ENCODE measurements around the gene INPP5K.

The INPP5K gene

GRCh38 chr17:1469231-1469852 is 47.1 kb downstream of the INPP5K start:
- Histone ChIP-seq H3K4me1 (ENCODE audit: control insufficient read depth in 1 of 2, insufficient read depth in 2 of 2, low read length in 2 of 2) (no peaks in the 10 kb centered on the region), H3K36me3 (ENCODE audit: control insufficient read depth in 1 of 2, insufficient read depth in 2 of 2, low read length in 2 of 2) (peaks cover 11 to 79% of the 10 kb centered on the region in 2 donors), H3K27ac (ENCODE audit: low read length) (no peak overlapping the region), H3K9me3 (ENCODE audit: control insufficient read depth in 1 of 2, low read length in 2 of 2) (no peaks in the 10 kb centered on the region), H3K27me3 (ENCODE audit: low read depth, low read length) (no peaks in the 10 kb centered on the region), H3K4me3 (ENCODE audit: low read depth in 1 of 2, low read length in 2 of 2) (no peak overlapping the region)

DNA sequence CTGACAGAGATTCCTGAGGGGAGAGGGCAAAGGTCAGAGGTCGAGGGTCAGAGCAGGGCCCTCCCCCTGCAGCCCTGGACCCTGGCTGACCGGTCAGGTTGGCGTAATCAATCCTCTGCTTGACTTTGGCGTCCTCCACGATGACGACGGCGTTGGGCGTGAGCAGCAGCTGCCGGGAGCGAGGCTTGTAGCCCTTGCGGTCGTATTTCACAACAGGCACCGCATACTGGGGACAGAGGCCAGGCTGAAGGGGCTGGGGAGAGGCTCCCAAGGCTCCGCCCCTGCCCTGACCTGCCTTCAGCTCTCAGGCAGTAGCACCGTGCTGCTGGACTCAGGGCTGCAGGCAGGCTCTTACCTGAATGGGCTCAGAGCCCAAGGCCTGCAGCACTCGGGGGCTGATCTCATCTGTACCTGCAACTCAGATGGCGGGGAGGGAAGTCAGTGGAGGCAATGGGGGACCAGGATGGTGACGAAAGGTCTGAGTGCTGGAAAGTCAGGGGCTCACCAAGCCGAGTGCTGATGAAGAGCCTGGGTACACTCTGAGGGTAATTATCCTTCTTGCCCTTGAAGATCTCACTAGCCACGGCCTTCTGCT is 48.4 kb downstream of the INPP5K start:
- H3K27ac ChIP-seq (ENCODE audit: low read length), result no peak overlapping the region
- H3K4me3 ChIP-seq (ENCODE audit: low read depth in 1 of 2, low read length in 2 of 2), result no peak overlapping the region
- H3K4me1 ChIP-seq (ENCODE audit: control insufficient read depth in 1 of 2, insufficient read depth in 2 of 2, low read length in 2 of 2), result no peaks in the 10 kb centered on the region
- H3K36me3 ChIP-seq (ENCODE audit: control insufficient read depth in 1 of 2, insufficient read depth in 2 of 2, low read length in 2 of 2), result peaks cover 11 to 73% of the 10 kb centered on the region in 2 donors
- H3K27me3 ChIP-seq (ENCODE audit: low read depth, low read length), result no peaks in the 10 kb centered on the region
- H3K9me3 ChIP-seq (ENCODE audit: control insufficient read depth in 1 of 2, low read length in 2 of 2), result no peaks in the 10 kb centered on the region

GRCh38 chr17:1467258-1467657 is 49.2 kb downstream of the INPP5K start:
- no peak overlapping the region for H3K4me3 ChIP-seq (ENCODE audit: low read depth in 1 of 2, low read length in 2 of 2)
- H3K4me1 ChIP-seq (ENCODE audit: control insufficient read depth in 1 of 2, insufficient read depth in 2 of 2, low read length in 2 of 2), result no peaks in the 10 kb centered on the region
- no peaks in the 10 kb centered on the region for H3K9me3 ChIP-seq (ENCODE audit: control insufficient read depth in 1 of 2, low read length in 2 of 2)
- H3K27ac ChIP-seq (ENCODE audit: low read length), result no peak overlapping the region
- peaks cover 11 to 67% of the 10 kb centered on the region in 2 donors for H3K36me3 ChIP-seq (ENCODE audit: control insufficient read depth in 1 of 2, insufficient read depth in 2 of 2, low read length in 2 of 2)
- H3K27me3 ChIP-seq (ENCODE audit: low read depth, low read length), result no peaks in the 10 kb centered on the region

GRCh38 chr17:1464186-1464585 is 52.2 kb downstream of the INPP5K start:
- H3K4me3 ChIP-seq (ENCODE audit: low read depth in 1 of 2, low read length in 2 of 2), result no peak overlapping the region
- H3K9me3 ChIP-seq (ENCODE audit: control insufficient read depth in 1 of 2, low read length in 2 of 2), result no peaks in the 10 kb centered on the region
- no peaks in the 10 kb centered on the region for H3K27me3 ChIP-seq (ENCODE audit: low read depth, low read length)
- no peak overlapping the region for H3K27ac ChIP-seq (ENCODE audit: low read length)
- peaks cover 0 to 4% of the 10 kb centered on the region in 2 donors for H3K4me1 ChIP-seq (ENCODE audit: control insufficient read depth in 1 of 2, insufficient read depth in 2 of 2, low read length in 2 of 2)
- peaks cover 5 to 47% of the 10 kb centered on the region in 2 donors for H3K36me3 ChIP-seq (ENCODE audit: control insufficient read depth in 1 of 2, insufficient read depth in 2 of 2, low read length in 2 of 2)

GRCh38 chr17:1462164-1463112 is 54.0 kb downstream of the INPP5K start:
- H3K27ac ChIP-seq (ENCODE audit: low read length), result no peak overlapping the region
- peaks cover 0 to 4% of the 10 kb centered on the region in 2 donors for H3K4me1 ChIP-seq (ENCODE audit: control insufficient read depth in 1 of 2, insufficient read depth in 2 of 2, low read length in 2 of 2)
- peaks cover 0 to 31% of the 10 kb centered on the region in 2 donors for H3K36me3 ChIP-seq (ENCODE audit: control insufficient read depth in 1 of 2, insufficient read depth in 2 of 2, low read length in 2 of 2)
- H3K9me3 ChIP-seq (ENCODE audit: control insufficient read depth in 1 of 2, low read length in 2 of 2), result no peaks in the 10 kb centered on the region
- H3K27me3 ChIP-seq (ENCODE audit: low read depth, low read length), result no peaks in the 10 kb centered on the region
- H3K4me3 ChIP-seq (ENCODE audit: low read depth in 1 of 2, low read length in 2 of 2), result no peak overlapping the region

GRCh38 chr17:1461198-1461944 is 55.0 kb downstream of the INPP5K start:
- H3K9me3 ChIP-seq (ENCODE audit: control insufficient read depth in 1 of 2, low read length in 2 of 2), result no peaks in the 10 kb centered on the region
- no peak overlapping the region for H3K4me3 ChIP-seq (ENCODE audit: low read depth in 1 of 2, low read length in 2 of 2)
- H3K27me3 ChIP-seq (ENCODE audit: low read depth, low read length), result no peaks in the 10 kb centered on the region
- peaks cover 0 to 4% of the 10 kb centered on the region in 2 donors for H3K4me1 ChIP-seq (ENCODE audit: control insufficient read depth in 1 of 2, insufficient read depth in 2 of 2, low read length in 2 of 2)
- H3K36me3 ChIP-seq (ENCODE audit: control insufficient read depth in 1 of 2, insufficient read depth in 2 of 2, low read length in 2 of 2), result peaks cover 0 to 22% of the 10 kb centered on the region in 2 donors
- no peak overlapping the region for H3K27ac ChIP-seq (ENCODE audit: low read length)

- Histone ChIP-seq H3K27ac (ENCODE audit: low read length) (no peak overlapping the region), H3K36me3 (ENCODE audit: control insufficient read depth in 1 of 2, insufficient read depth in 2 of 2, low read length in 2 of 2) (peaks cover 0 to 17% of the 10 kb centered on the region in 2 donors), H3K27me3 (ENCODE audit: low read depth, low read length) (no peaks in the 10 kb centered on the region), H3K4me3 (ENCODE audit: low read depth in 1 of 2, low read length in 2 of 2) (no peak overlapping the region), H3K9me3 (ENCODE audit: control insufficient read depth in 1 of 2, low read length in 2 of 2) (no peaks in the 10 kb centered on the region), H3K4me1 (ENCODE audit: control insufficient read depth in 1 of 2, insufficient read depth in 2 of 2, low read length in 2 of 2) (peaks cover 0 to 4% of the 10 kb centered on the region in 2 donors)
Observed at GRCh38 chr17:1460233-1460632, 56.2 kb downstream of the INPP5K start.

- no peaks in the 10 kb centered on the region for H3K9me3 ChIP-seq (ENCODE audit: control insufficient read depth in 1 of 2, low read length in 2 of 2)
- H3K36me3 ChIP-seq (ENCODE audit: control insufficient read depth in 1 of 2, insufficient read depth in 2 of 2, low read length in 2 of 2), result peaks cover 0 to 6% of the 10 kb centered on the region in 2 donors
- peaks cover 8 to 26% of the 10 kb centered on the region in 2 donors for H3K4me1 ChIP-seq (ENCODE audit: control insufficient read depth in 1 of 2, insufficient read depth in 2 of 2, low read length in 2 of 2)
- H3K27me3 ChIP-seq (ENCODE audit: low read depth, low read length), result no peaks in the 10 kb centered on the region
- H3K27ac ChIP-seq (ENCODE audit: low read length), result peak within 1 kb of the TSS; percentile 83
- peak within 1 kb of the TSS; percentile 70 to 97 for H3K4me3 ChIP-seq (ENCODE audit: low read depth in 1 of 2, low read length in 2 of 2)
Observed at GRCh38 chr17:1455797-1456599, 60.4 kb downstream of the INPP5K start, which contains the start of gene CRK. Gene CRK, minus strand, starts transcription at chr17:1456232. Its CDS starts 115 bp downstream, at chr17:1456117.

GRCh38 chr17:1455291-1455796 is 61.1 kb downstream of the INPP5K start:
- H3K4me3 ChIP-seq (ENCODE audit: low read depth in 1 of 2, low read length in 2 of 2), result peak overlapping the region; percentile 70 to 97
- peak overlapping the region; percentile 83 for H3K27ac ChIP-seq (ENCODE audit: low read length)
- peaks cover 0 to 6% of the 10 kb centered on the region in 2 donors for H3K36me3 ChIP-seq (ENCODE audit: control insufficient read depth in 1 of 2, insufficient read depth in 2 of 2, low read length in 2 of 2)
- peaks cover 8 to 26% of the 10 kb centered on the region in 2 donors for H3K4me1 ChIP-seq (ENCODE audit: control insufficient read depth in 1 of 2, insufficient read depth in 2 of 2, low read length in 2 of 2)
- no peaks in the 10 kb centered on the region for H3K9me3 ChIP-seq (ENCODE audit: control insufficient read depth in 1 of 2, low read length in 2 of 2)
- H3K27me3 ChIP-seq (ENCODE audit: low read depth, low read length), result no peaks in the 10 kb centered on the region

- H3K9me3 ChIP-seq (ENCODE audit: control insufficient read depth in 1 of 2, low read length in 2 of 2), result no peaks in the 10 kb centered on the region
- H3K36me3 ChIP-seq (ENCODE audit: control insufficient read depth in 1 of 2, insufficient read depth in 2 of 2, low read length in 2 of 2), result peaks cover 0 to 6% of the 10 kb centered on the region in 2 donors
- H3K27me3 ChIP-seq (ENCODE audit: low read depth, low read length), result no peaks in the 10 kb centered on the region
- H3K4me1 ChIP-seq (ENCODE audit: control insufficient read depth in 1 of 2, insufficient read depth in 2 of 2, low read length in 2 of 2), result peaks cover 8 to 22% of the 10 kb centered on the region in 2 donors
- peak overlapping the region; percentile 83 for H3K27ac ChIP-seq (ENCODE audit: low read length)
- peak overlapping the region; percentile 70 to 97 for H3K4me3 ChIP-seq (ENCODE audit: low read depth in 1 of 2, low read length in 2 of 2)
Observed at GRCh38 chr17:1454541-1454940, 61.9 kb downstream of the INPP5K start.

Measured in muscle layer of duodenum (tissue), 2 donors.